GM21737 (cell line): ENCODE measurements around the gene AGMO.

Experiments used
- ATAC-seq: cut with Tn5 transposase; IDR thresholded peaks from one replicate; pipeline ENCODE4 v1.9.1; 2021; ENCODE audit warnings: mild to moderate bottlenecking, moderate library complexity; ENCODE audit not compliant: unreplicated experiment

AGMO gene

DNA sequence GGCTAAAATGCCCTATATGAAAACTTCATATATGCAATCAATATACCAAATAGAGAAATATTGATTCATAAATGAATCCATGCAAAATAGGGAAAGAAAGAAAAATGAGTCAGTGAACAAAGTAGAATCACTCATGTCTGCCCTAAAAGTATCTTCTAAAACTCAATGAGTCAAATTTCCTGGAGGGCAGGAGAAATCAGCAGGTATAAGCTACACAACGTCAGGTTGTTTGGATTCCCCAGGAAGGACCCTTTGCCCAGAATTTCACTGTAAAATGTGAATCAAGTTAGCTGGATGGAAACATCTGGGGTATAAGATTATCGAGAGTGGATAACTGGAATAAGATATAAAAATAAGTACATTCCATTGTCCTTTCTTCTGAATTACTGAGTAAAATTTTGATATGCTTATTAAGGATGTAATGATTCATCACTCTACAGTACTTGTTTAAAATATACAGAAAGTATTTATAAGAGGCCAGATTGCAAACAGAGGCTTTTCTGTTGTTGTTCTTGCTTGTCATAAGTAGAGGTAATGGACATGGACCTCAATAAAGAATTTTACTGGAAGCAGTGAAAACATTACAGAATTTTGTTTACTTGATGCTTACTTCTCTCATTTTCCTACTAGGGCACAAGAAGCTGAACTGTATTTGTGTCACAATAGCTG lies 99.0 kb downstream of the AGMO start:
- ATAC-seq = no peak

DNA sequence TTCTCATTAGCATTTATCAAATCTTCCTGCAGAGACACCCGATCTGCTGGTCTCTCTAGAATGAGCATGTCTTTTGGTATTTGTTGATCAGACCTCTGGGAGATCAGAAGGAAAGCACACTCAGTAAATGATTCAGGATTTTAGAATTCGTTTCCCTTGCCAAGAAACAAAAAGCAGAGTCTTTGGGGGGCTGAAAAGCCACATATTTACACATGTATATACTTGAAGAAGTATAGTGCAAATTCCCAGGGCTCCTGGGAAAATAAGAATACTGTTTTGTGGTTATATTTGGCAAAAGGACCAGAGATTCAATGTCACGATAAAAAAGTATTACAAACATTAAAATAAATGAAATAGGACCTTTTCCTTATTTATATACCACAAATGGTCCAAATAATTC lies 100.2 kb downstream of the AGMO start:
- ATAC-seq = no peak

DNA sequence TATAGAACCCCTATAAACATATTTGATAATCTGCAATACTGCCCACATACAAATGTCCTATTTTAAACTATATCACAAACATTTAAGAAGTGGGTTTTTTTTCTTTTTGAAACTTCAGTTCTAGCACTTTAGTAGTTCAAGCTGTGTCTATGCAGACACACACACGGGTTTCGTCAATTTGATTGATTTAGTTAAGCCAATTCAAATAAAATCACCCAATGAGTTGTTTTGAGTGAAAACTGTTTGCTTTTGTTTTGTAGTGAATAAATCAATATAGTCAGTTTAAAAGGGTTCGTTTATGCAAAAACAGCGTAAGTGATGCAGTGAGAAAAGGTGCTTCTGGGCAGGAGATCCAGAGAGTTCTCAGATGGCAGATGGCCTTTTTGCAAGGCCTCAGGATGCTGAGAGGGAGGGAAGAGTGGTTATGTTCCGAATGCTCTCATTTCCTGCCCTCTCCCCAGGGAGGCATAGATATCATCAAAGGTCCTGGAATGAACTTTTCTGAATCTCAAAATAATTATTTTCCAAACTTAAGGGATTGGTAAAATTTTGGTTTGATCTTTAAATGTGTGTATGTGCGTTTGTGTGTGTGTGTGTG lies 102.7 kb downstream of the AGMO start:
- ATAC-seq = no peak

DNA sequence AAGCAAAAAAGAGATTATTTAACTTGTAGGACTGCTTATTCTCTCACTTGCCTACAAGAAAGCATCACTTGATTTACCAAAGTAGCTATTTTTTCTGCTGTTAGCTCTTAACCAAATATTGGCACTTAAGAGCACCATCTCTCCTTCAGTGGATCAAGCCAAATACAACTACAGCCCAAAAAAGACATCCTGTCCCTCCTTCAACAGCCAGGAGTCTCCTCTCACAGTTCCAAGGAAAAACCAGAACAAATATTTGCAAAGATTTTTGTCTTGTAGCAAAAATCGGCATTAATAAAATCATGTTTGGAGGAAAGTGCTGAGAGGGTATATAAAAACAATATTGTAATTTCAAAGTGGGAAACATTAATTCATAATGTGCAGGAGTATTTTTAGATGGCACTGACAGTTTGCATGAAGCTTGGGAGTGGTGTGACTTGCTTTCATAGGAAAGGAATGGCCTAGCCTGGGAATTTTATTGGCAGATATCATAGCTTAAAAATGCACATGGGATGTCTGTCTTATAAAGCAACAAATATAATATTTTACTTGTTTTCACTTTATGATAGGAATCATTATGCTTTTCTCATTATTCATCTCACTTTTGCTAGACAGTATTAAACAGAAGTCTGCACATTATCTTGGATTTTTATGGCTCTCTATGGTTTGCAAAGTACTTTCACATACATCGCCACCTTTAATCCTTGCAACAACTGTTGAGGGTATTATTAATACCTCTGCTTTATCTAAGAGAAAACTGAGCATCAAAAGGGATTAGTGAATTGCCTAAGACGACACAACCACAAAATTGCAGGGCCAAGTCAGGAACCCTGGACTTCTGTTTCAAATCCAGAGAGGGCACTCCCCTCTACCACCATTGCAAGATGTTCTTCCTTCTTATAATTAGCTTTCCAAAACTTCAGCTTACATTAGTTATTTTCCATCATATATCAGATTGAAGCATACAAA lies 103.5 kb downstream of the AGMO start:
- no peak for ATAC-seq

DNA sequence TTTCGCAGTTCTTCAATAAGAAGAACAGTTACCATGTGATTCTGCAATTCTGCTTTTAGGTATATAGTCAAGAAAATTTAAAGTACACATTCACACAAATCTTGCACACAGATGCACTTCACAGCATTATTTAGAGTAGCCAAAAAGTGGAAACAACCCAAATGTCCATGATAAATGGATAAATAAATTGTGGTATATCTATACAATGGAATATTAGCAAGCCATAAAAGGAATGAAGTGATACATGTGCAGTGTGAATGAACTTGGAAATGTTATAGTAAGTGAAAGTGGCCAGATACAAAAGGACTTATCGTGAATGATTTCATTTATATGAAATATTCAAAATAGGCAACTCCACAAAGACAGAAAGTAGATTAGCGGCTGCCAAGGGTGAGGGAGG lies 109.1 kb downstream of the AGMO start:
- ATAC-seq = no peak

DNA sequence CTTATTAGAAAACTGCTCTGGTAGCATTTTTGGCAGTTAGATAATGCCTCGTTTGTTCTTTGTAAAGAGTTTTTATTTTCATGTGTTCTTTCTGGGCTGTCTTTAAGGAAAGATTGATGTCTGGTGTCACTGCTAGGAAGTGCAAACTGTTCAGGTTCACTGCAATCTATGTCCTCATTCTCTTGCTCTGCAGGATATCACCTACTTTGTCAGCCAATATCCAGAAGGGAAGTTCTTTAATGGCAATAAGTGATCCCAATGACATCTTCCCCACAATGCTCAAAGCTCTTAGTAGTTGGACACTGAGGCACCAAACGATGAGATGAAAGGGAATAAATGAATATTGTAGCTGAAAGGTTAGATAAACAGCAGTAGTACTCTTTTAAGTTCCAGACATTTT lies 115.1 kb downstream of the AGMO start:
- ATAC-seq = no peak

DNA sequence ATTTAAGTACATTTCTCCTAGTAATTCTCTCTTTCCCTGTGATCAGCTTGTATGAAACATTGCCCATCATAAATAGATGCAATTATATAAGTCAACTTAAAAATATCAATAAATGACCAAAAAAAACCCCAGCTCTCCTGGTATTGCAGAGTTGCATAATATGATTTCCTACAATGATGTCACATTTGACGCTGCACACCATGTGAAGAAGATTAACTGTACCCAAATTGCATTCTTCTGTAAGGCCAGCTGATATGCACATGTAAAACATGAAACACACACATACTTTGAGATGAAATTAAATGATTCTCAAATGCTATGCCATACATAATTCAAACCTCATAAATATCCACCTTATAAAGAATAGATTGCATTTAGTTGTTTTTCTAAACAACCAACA lies 115.5 kb downstream of the AGMO start:
- ATAC-seq = no peak

DNA sequence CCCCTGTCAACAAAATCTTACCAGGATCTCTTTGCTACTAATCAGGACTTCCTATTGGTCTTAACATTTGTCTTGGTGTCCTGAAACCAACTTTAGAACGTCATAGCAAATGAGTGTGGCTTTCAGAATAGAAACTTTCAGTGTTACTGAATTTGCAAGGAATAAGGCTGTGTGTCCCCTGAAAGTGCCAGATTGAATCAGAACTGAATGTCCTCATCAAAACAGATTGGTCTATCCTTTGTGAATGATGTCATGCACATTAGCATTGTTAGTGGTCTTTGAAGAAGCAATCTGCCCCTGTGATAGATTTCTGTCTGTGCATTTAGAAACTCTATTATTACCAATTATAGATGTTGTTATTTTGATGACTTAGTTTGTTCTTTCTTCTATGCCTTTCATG lies 119.9 kb downstream of the AGMO start:
- ATAC-seq = no peak

DNA sequence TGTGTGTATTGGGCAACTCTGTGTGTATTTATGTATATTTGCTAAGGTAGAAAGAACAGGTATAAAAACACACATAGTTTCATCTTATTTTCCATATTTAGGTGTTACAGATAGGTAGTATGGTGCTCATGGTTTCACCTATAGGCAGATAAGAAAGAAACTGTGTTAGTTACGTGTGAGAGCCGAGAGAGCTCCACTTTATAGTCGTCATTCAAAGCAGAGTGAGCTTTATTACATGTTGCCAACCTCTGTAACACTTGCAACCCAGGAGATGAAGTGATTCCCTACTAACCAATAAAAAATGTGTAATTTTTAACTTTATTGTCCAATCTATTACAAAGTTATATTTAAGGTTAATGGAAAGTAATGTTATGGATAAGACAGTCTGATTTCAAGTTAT lies 121.3 kb downstream of the AGMO start:
- no peak for ATAC-seq

DNA sequence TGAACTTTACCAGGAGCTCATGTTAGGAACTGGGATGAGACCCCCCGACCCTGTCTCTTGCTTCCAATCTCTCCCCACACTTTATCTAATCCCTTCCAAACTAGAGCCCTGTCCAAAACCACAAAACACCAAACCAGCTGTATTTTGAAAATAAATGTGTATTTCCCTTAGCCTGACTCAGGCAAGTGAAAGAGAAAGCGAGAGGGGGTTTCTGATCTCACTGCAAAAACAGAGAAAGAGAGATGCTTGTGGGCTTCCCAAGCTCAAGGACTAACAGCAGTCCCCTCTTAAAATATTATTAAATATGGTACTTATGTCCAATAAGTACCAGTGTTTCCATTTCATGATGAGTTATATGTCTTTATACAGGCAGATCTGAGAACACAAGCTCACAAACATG lies 122.0 kb downstream of the AGMO start:
- no peak for ATAC-seq

DNA sequence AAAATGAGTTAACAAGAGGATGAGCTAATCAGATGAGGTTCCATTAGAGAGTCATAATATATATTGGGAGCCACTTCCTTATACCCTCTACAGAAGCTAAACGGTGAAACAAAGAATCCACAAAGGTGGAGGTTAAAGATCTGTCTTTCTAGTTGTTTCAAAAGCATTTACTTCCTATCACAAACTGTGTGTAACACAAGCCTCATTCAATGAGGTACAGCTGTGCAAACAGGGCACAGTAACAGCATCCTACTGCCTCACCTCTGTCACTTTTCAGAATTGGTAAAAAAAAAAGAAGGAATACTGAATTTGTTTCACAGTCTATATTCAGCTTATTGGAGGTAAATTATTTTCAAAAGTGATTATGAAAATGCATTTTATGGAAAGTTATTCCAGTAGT lies 128.7 kb downstream of the AGMO start:
- ATAC-seq = no peak

DNA sequence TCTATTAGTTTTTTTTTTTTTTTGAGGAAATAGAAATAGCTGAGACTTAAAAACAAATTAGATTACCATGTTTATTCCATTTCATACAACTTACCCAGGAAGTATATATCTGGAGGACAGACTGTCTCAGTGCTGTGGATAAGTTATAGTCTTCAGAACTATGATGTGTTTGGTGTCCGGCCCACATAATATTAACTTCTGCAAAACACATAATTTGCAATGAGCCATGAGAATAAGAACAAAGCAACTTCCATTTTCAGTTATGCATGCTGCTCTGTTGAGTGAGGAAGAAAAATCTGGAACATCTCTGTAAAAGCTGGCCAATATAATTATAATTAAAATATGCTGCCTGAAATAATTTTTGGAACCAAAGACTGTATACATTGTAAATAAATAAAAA lies 130.9 kb downstream of the AGMO start:
- ATAC-seq = no peak

DNA sequence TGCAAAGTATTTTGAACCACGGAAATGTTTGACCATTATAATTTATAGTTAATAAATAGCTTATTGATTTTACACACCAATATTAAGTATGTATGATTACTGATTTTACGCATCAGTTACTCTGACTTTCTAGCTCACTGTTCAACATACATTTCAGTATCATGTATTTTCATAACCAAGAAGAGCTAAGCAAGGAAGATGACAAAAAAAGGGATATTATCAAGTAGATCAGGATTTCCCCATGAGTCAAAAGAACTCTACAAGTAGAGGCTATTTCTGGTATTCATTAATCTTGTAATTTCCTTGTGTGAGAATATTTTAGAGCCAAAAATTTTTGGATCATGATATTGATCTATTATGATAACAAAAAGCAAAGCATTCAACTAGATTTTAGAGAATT lies 131.6 kb downstream of the AGMO start:
- no peak for ATAC-seq

DNA sequence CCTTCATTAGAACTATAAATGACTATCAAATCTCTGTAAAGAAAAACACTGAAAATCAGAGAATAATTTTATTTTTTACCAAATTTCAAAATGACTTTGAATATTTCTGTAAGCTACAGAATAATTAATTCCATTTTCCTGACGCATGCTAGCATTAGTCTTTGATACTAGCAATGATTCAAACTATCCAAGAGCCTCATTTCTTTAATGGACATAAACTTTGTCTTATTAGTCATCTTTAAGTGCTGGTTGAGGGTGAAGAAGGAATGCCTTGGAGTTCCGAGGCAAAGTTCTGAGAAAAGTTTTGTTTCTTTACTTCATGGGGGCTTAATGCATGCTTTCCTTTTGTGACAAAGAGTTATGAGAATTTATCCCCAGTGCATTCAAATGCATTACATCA lies 137.3 kb downstream of the AGMO start:
- ATAC-seq = no peak

DNA sequence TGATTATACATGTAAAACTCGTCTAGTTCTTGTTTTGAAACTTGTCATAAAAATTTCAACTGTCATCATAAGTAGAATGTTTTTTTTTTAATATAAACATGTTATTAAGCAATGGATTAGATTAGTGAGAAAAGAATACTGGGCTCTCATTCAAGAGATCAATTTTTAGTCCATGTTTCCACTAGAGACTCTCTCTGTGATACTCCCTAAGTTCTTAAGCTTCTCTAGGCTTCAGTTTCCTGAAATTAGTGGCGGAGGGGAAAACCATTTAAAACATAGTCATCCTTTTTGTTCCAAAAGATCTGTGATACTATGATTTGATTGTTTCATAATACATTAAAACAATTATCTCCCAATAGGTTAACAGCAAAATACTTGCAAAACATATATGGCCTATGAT lies 142.2 kb downstream of the AGMO start:
- no peak for ATAC-seq

DNA sequence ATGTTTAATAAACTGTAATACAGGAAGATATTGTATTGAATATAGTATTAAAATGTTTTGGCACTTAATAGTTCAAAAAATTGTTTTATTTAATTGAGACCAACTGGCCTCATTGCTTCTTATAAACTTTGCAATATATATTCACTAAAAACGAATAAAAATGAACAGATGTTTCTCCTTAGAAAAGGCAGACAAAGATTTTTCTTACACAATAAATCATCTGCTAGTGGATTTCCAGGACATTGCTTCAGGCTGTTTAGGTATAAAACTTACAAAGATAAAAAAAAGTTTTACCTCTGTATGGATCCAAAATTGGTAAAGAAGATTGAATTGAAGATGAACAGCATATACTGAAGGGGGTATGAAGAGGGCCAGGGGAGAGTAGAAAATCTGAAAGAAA lies 143.6 kb downstream of the AGMO start:
- ATAC-seq = no peak

DNA sequence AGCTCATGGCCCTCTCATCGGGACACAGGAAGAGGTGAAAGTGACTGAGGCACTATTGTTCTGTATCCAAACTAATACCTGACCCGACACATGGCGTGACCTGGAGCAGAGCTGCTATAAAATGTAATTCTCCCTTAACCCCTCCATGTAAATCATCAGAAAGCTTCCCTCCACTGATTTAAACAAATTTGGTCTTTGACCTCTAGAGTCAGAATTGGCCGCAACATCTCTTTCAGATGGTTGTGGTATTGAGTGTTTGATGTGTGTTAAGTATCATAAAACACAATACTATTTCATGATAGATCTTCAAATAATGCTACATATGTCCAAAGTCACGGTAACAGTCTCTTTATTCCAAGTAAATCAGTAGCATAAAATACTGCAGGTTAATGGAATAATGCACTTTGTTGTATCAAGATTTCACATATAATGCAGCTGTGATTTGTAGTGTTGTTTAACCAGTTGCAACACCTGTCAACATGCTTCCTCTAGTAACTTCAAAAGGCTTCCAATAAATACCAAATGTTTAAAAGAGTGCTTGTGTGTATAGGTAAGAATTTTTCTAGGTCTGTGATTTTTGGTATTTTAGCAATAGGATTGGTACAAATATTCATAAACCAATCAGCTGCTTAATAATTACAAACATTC lies 144.3 kb downstream of the AGMO start:
- no peak for ATAC-seq

DNA sequence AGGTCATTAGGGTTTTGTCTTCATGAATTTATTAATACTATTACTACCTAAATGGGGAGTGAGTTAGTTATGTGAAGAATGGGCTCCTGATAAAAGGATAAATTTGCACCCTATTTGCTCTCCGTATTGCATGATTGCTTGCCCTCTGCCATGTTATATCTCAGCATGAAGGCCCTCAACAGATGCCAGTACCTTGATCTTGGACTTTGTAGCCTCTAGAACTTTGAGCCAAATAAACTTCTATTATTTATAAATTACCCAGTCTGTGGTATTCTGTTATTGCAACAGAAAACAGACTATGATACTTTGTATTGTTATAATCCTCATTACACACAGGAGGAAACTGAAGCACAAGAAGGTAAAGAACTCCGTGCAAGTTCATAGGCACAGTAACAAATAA lies 150.8 kb downstream of the AGMO start:
- ATAC-seq = no peak

DNA sequence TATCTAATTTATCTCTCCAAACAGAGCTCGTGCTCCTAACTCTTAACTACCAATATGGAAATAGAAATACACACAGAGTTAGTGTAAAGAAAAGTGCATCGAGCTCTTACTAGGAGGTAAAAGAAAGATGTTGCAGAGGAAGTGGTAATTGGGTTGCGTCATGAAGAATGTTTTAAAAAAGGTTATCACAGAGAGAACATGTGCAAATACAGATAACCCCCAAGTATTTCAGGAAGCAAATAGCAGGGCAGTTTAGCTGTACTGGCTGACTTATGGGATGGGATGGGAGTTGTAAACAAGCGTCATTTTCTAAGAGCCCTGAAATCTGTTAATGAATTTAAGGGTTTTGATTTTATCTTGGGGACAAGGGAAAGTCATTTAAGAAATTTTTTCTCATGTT lies 153.9 kb downstream of the AGMO start:
- no peak for ATAC-seq

DNA sequence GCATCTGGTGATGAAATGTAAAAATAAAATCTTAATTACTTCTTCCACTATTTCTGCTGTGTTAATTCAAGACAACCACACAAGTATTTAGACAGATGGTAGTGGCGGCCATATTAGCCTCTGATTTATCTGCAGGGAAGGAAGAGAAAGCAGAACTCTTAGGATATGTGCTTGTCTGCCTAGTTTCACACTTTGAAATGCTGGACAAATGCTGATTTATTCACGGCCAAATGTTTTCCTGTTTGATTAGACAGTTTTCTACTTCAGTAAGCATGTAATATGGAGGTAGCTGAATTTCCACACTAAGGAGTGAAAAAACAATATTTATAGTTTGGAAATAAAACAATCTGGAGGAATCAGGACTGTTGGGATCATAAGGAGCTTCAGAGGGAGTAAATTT lies 158.1 kb downstream of the AGMO start:
- ATAC-seq = no peak

DNA sequence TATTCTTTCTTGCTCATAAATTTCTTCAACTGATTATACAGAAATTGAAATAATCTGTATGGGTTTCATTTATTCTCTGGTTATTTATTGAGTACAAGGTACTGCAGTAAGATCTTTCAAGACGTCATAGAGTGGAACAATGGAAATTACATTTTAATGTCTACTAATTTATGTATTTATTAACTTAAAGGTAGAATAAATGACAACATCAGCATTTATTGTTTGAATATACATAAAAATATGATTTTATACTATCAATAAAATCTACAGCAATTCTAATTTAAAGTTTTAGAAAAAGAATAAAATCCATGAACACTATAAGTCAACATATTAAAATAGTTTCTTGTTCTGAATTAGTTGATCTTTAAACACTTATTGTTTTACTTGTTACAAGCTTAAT lies 158.5 kb downstream of the AGMO start:
- ATAC-seq = no peak
